Calu3 (cell line): Measurements from ENCODE around the gene LAX1. TPM values are rescaled to one million over a fixed set of nuclear protein-coding genes. Genes with fewer than 3 reads are reported as not detected.
A peak's percentile ranks its signal among the peaks of the same experiment; 100 is the strongest.

Source experiments
- BruUV-seq: library from RNA; stranded (reverse); fragments of 400-500 nt; replicated peaks from 2 replicates; lab custom pipeline; 2021; lab: Mats Ljungman, UMichigan
- CTCF ChIA-PET: fragments of 300-600 bp; sonication (Branson Sonifier 250); formaldehyde crosslinking; loops from one replicate; lab custom pipeline; 2022; ENCODE audit warnings: antibody characterized with exemption; lab: Charles Lee
- DNase-seq: peaks from one replicate; pipeline ENCODE4 v3.0.0; 2022
- H3K27ac Mint-ChIP-seq: one replicate; pipeline ENCODE4 v1.8.0; 2022; ENCODE audit warnings: mixed read lengths; ENCODE audit not compliant: unreplicated experiment
- H3K27me3 Mint-ChIP-seq: one replicate; pipeline ENCODE4 v1.8.0; 2022; ENCODE audit warnings: mixed read lengths; ENCODE audit not compliant: unreplicated experiment
- H3K36me3 Mint-ChIP-seq: one replicate; pipeline ENCODE4 v1.8.0; 2022; ENCODE audit warnings: mild to moderate bottlenecking, moderate library complexity, mixed read lengths; ENCODE audit not compliant: insufficient read depth, unreplicated experiment
- H3K4me1 Mint-ChIP-seq: one replicate; pipeline ENCODE4 v1.8.0; 2022; ENCODE audit warnings: mild to moderate bottlenecking, low read depth, mixed read lengths; ENCODE audit not compliant: unreplicated experiment
- H3K4me3 Mint-ChIP-seq: one replicate; pipeline ENCODE4 v1.8.0; 2022; ENCODE audit warnings: mild to moderate bottlenecking, low read depth, moderate library complexity, mixed read lengths; ENCODE audit not compliant: unreplicated experiment
- H3K9me3 Mint-ChIP-seq: one replicate; pipeline ENCODE4 v1.8.0; 2022; ENCODE audit warnings: low read depth, mixed read lengths; ENCODE audit not compliant: unreplicated experiment
- intact Hi-C: fragments of 100-400 bp; cut with micrococcal nuclease; formaldehyde crosslinking; loops from one replicate; pipeline ENCODE4 v1.10.0; 2022; ENCODE audit not compliant: unreplicated experiment
- total RNA-seq: library from RNA; stranded (reverse); gene quantifications from 2 replicates; pipeline ENCODE4 v1.2.3, GENCODE V29; 2022
- TF ChIP-seq, protein P1 (sequence below): fragments of 200-600 bp; IDR thresholded peaks from one replicate; pipeline ENCODE4 v1.8.0; 2022; ENCODE audit warnings: antibody characterized with exemption; ENCODE audit not compliant: unreplicated experiment

LAX1 gene
- total RNA-seq, 1 experiment from 2014 or later, result not detected

DNA sequence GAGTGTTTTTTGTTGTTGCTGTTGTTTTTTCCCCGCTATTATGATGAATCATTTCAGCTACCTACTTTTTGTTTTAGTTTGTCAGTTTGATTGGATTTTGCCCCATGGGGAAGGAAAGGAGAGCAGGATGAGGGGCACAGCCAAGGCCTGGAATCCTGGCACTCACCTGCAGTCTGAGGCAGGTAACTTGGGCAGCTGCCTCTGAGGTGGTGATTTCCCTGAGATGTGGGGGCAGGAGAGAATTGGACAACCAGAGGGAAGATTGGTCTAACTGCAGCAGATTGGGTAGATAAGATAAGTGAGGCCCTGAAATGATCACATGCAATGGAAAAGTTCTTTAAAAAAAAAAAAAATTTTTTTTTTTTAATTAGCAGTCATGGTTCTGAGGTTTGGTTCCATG, 1.5 kb upstream of the LAX1 start:
- Mint-ChIP-seq H3K27ac (no peak overlapping the region), H3K27me3 (peaks cover 16% of the 10 kb centered on the region), H3K4me1 (peaks cover 7% of the 10 kb centered on the region), H3K36me3 (no peaks in the 10 kb centered on the region), H3K4me3 (no peak overlapping the region), H3K9me3 (no peaks in the 10 kb centered on the region)
- intact Hi-C loops, result no loop called here
- TF ChIP-seq, protein P1, sequence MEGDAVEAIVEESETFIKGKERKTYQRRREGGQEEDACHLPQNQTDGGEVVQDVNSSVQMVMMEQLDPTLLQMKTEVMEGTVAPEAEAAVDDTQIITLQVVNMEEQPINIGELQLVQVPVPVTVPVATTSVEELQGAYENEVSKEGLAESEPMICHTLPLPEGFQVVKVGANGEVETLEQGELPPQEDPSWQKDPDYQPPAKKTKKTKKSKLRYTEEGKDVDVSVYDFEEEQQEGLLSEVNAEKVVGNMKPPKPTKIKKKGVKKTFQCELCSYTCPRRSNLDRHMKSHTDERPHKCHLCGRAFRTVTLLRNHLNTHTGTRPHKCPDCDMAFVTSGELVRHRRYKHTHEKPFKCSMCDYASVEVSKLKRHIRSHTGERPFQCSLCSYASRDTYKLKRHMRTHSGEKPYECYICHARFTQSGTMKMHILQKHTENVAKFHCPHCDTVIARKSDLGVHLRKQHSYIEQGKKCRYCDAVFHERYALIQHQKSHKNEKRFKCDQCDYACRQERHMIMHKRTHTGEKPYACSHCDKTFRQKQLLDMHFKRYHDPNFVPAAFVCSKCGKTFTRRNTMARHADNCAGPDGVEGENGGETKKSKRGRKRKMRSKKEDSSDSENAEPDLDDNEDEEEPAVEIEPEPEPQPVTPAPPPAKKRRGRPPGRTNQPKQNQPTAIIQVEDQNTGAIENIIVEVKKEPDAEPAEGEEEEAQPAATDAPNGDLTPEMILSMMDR, result no peak
- CTCF ChIA-PET, result interaction anchor here (0.7 kb wide), 2 partner anchors 15 to 18 kb away, joined by 3 to 4 read pairs; no protein-coding TSS in a partner anchor
- BruUV-seq, result no TSS peak
- no peak for DNase-seq

DNA sequence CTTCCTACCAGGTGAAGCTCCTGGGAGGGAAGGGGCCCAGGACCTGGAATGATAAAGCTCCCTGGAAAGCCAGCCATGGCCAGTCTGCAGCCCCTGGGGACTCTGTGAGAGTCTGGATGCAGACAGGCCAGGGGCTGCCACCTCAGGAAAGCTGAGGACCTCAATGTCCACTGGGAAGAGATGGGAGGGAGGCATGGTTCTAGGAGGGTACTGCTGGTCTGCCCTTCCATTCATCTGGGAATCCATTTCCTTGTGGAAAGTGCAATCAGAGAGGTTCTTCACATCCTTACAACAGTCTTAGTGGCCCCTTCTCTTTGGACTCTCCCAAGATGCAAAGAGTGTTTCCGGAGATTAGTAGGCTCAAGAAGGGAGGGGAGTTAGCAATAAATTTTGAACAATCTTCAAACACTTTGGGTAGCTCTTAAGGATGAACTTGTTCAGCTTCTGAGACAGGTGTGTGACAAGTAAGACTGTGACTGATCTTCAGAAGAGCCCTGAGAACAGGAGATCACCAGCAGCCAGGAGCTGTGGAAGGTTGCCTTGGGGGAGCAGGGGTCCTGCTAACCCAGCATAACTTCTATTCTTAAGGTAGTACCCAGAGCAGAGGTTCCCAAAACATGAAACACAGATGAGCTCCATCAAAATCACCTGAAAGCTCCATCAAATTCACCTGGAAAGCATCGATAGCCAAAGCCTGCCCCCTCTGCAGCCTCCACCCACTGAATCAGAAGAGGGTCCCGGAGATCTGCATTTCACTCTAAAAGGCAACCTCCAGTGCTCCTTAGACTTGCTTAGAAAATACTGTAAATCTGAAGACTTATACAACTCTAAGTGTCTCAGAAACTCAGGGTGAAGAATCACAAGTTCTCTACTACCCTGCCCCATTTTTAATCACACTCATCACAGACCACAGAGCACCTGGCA, 616 bp upstream of the LAX1 start:
- H3K27ac Mint-ChIP-seq, result no peak overlapping the region
- BruUV-seq, result no TSS peak
- intact Hi-C loops, result loop anchor here (1.0 kb wide), 1 partner anchor 15 kb away; no protein-coding TSS in a partner anchor
- TF ChIP-seq, protein P1, result no peak
- no peaks in the 10 kb centered on the region for H3K36me3 Mint-ChIP-seq
- peaks cover 15% of the 10 kb centered on the region for H3K4me1 Mint-ChIP-seq
- H3K4me3 Mint-ChIP-seq, result no peak overlapping the region
- no peak for DNase-seq
- CTCF ChIA-PET, result interaction anchor here (0.7 kb wide), 1 partner anchor 14 kb away, joined by 4 read pairs; no protein-coding TSS in a partner anchor
- peaks cover 16% of the 10 kb centered on the region for H3K27me3 Mint-ChIP-seq
- H3K9me3 Mint-ChIP-seq, result no peaks in the 10 kb centered on the region

DNA sequence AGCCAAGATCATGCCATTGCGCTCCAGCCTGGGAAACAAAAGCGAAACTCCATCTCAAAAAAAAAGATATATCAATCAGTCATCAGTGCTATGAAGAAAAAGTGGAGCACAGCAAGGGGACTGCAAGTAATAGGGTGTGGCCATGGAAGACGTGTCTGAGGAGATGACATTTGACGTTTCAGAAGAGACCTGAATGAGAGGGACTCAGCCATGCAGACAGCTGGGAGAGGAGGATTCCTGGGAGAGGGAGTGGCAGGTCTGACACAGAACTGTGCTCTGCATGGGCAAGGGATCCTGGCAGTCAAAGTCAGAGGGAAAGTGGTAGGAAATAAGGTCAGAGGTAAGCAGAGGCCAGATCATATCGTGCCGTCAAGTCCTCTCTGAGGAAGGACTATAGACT, 3.3 kb downstream of the LAX1 start:
- Mint-ChIP-seq H3K9me3 (no peaks in the 10 kb centered on the region), H3K4me3 (peak overlapping the region; percentile 43), H3K27me3 (peaks cover 41% of the 10 kb centered on the region), H3K4me1 (peaks cover 23% of the 10 kb centered on the region), H3K36me3 (no peaks in the 10 kb centered on the region), H3K27ac (peak overlapping the region; percentile 22)
- BruUV-seq, result no TSS peak
- CTCF ChIA-PET, result interaction anchor here (0.6 kb wide), 1 partner anchor 21 kb away, joined by 4 read pairs; no protein-coding TSS in a partner anchor
- no peak for DNase-seq
- intact Hi-C loops, result no loop called here
- TF ChIP-seq, protein P1, result no peak

DNA sequence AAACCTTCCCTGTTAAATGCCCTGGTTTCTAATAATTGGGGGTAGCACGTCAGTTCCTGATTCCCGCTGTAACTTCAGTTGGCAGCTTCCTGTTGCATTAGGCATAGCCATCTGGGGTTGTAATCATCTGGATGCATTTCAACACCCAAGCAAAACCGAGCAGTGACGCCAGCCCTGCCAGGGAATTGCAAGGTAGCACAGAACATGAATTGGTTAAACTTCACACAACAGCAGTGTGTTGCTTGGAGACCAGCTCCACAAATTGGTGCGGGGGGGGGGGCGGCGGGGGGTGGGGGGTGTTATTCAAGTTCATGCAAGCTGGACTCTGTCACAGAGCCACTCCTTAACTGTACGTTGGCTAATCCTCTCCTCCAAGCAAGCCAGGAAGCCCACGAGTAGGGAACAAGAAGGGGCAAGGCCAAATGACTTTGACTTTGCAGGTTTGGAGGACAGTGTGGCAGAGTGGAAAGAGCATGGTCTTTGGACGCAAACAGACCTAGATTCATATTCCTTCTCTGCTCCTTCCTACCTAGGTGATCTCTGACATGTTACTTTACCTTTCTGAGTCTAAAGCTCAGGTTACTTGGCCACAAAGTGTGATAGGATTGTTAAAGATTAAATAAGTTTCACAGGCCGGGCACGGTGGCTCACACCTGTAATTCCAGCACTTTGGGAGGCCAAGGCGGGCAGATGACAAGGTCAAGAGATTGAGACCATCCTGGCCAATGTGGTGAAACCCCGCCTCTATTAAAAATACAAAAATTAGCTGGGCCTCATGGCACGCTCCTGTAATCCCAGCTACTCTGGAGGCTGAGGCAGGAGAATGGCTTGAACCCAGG, 4.7 kb downstream of the LAX1 start:
- intact Hi-C loops, result no loop called here
- BruUV-seq, result no TSS peak
- H3K36me3 Mint-ChIP-seq, result no peaks in the 10 kb centered on the region
- peak; percentile 70 for DNase-seq
- H3K27me3 Mint-ChIP-seq, result peaks cover 31% of the 10 kb centered on the region
- peak overlapping the region; percentile 43 for H3K4me3 Mint-ChIP-seq
- TF ChIP-seq, protein P1, result no peak
- CTCF ChIA-PET, result interaction anchor here (0.5 to 0.6 kb wide), 3 partner anchors 211 to 729 kb away, joined by 3 to 4 read pairs (median 4); no protein-coding TSS in a partner anchor
- peak overlapping the region; percentile 22 for H3K27ac Mint-ChIP-seq
- H3K9me3 Mint-ChIP-seq, result no peaks in the 10 kb centered on the region
- peaks cover 23% of the 10 kb centered on the region for H3K4me1 Mint-ChIP-seq
